Measurements from ENCODE around the gene ETV5. TPM values are rescaled to one million over a fixed set of nuclear protein-coding genes. Genes with fewer than 3 reads are reported as not detected.

Gene ETV5
- 0.49 and 0.89 TPM in 2 replicates for total RNA-seq

DNA sequence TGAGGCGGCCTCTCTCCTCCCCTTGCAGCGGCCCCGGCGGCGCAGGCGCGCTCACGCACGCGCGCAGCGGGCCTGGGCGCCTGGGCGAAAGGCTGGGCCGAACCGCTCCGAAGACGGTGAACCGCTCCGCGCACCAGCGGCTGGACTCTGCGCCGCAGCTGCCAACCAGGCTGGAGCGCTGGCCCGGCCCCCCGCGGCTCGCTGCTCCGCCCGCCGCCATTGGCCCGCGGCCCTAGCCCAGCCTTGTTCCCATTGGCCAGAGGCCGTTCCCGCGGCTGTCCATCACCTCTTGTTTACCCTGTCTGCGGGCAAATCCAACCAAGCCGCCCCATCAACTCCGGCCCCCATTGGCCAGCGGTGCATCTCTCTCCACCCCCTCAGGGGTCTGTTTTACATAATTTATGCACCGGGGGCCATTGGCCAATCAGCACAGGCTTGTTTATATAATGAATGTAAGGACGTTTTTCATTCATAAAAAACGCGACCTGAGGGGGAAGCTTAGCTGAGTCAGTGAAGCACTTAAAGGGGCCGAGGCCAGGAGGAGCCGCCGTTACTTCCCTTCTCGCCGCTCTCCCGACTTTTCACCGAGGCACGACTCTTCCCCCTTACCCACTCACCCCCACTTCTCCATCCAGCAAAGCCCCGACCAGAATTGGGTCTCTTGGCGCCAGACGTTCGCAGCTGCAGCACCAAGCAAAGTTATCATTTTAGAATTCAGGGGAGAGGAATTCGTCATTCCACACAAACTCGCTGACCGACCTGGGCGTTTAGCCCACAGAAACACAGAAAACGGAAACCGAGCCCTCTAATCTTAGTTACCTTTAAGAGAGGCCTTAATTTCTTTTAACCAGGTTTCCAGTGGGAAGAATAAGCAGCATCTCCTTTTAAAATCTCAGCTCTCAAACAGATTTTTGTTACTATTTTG lies at the start of gene ETV5:
Gene ETV5 (minus strand): TSS at position 149 of the 925 bp plus-strand sequence. CDS start 3,221 bp downstream, outside the sequence.
- TF ChIP-seq, protein P1, sequence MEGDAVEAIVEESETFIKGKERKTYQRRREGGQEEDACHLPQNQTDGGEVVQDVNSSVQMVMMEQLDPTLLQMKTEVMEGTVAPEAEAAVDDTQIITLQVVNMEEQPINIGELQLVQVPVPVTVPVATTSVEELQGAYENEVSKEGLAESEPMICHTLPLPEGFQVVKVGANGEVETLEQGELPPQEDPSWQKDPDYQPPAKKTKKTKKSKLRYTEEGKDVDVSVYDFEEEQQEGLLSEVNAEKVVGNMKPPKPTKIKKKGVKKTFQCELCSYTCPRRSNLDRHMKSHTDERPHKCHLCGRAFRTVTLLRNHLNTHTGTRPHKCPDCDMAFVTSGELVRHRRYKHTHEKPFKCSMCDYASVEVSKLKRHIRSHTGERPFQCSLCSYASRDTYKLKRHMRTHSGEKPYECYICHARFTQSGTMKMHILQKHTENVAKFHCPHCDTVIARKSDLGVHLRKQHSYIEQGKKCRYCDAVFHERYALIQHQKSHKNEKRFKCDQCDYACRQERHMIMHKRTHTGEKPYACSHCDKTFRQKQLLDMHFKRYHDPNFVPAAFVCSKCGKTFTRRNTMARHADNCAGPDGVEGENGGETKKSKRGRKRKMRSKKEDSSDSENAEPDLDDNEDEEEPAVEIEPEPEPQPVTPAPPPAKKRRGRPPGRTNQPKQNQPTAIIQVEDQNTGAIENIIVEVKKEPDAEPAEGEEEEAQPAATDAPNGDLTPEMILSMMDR (IDR thresholded peaks at IDR 0.05), result no peak
- Mint-ChIP-seq H3K4me3 (peak within 1 kb of the TSS; percentile 95), H3K27ac (peak within 1 kb of the TSS; percentile 80), H3K36me3 (ENCODE audit: low read depth) (no peaks in the 10 kb centered on the region), H3K27me3 (peaks cover 42% of the 10 kb centered on the region), H3K9me3 (no peaks in the 10 kb centered on the region), H3K4me1 (peaks cover 35% of the 10 kb centered on the region)
- ChIA-PET CTCF (interaction anchor here (0.9 to 1.3 kb wide), 3 partner anchors 43 to 431 kb away, joined by 3 to 6 read pairs (median 3); no protein-coding TSS in a partner anchor), POLR2A (interaction anchor here (1.4 to 3.4 kb wide), 6 partner anchors 43 to 674 kb away, joined by 5 to 22 read pairs (median 8); partner anchors contain the start of genes DNAJB11, EIF4A2 and TRA2B)
- ATAC-seq (ENCODE audit: low read depth) (peak; percentile 95), DNase-seq (peak; percentile 85)
- intact Hi-C loops (cut with micrococcal nuclease), result loop anchor here (1.0 to 5.0 kb wide), 10 partner anchors 44 to 718 kb away; partner anchors contain the start of genes EIF4A2, TBCCD1, TMEM41A and TRA2B

DNA sequence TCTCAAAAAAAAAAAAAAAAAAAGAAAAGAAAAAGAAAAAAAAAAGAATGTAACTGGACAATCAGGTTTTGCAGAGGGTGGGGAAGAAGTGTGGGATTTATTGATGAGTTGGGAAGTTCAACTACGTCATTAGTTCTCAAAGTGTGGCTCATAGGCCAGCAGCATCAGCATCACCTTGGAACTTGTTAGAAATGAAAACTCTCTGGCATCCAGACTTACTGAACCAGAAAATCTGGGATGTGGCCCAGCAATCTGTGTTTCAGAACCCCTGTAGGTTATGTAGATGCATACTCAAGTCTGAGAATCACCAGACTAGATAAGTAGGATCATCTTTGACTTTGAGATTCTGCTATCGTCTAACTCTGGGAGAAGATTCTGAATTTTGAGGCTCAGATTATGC lies 45.8 kb upstream of the ETV5 start:
- peaks cover 30% of the 10 kb centered on the region for H3K4me1 Mint-ChIP-seq
- H3K27ac Mint-ChIP-seq, result no peak overlapping the region
- no peaks in the 10 kb centered on the region for H3K27me3 Mint-ChIP-seq
- ATAC-seq (ENCODE audit: low read depth) (no peak), DNase-seq (no peak)
- H3K9me3 Mint-ChIP-seq, result no peaks in the 10 kb centered on the region
- no peak overlapping the region for H3K4me3 Mint-ChIP-seq
- CTCF ChIA-PET, result no interaction called here
- H3K36me3 Mint-ChIP-seq (ENCODE audit: low read depth), result no peaks in the 10 kb centered on the region
- TF ChIP-seq, protein P1 (IDR thresholded peaks at IDR 0.05), result no peak
- intact Hi-C loops (cut with micrococcal nuclease), result loop anchor here (5.0 kb wide), 1 partner anchor 217 kb away; the partner anchor contains the start of gene TRA2B
- POLR2A ChIA-PET, result no interaction called here

DNA sequence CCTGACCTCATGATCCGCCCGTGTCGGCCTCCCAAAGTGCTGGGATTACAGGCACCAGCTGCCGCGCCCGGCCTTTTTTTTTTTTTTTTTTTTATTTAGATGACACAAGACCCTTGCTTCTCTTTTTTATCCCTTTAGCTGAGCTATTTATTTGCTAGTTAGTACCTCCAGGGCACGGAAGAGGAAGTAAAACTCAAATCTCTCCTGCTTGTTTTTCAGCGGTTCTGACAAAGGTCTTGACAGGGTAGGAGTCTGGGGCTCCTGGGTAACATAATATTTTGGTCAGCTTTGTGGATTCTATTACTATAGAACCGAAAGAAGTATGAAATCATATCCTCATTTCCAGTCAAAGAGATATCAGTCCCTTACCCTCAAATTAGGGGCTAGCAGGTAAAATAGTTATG lies 44.0 kb upstream of the ETV5 start:
- intact Hi-C loops (cut with micrococcal nuclease), result loop anchor here (1.0 to 5.0 kb wide), 5 partner anchors 31 to 381 kb away; partner anchors contain the start of genes ETV5 and TRA2B
- peak overlapping the region; percentile 87 for H3K27ac Mint-ChIP-seq

DNA sequence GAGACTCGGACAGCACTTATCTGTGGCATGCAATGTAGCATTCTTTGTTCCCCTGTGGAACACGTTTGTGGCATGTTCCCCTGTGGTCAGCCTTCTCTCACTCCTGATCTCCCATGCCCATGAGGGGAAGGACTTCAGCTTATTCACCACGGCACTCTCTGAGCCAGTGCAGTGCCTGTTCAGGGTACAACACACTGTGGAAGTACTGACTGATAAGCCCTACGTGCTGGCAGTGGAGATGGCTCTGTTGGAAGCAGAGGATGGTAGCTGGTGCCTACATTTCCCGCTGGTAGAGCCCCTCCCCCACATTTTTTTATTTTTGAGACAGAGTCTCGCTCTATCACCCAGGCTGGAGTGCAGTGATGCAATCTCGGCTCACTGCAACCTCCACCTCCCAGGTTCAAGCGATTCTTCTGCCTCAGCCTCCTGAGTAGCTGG lies 43.5 kb upstream of the ETV5 start:
- H3K9me3 Mint-ChIP-seq, result no peaks in the 10 kb centered on the region
- DNase-seq (peak; percentile 24), ATAC-seq (ENCODE audit: low read depth) (peak; percentile 25)
- peaks cover 30% of the 10 kb centered on the region for H3K4me1 Mint-ChIP-seq
- H3K27ac Mint-ChIP-seq, result peak overlapping the region; percentile 87
- no peaks in the 10 kb centered on the region for H3K36me3 Mint-ChIP-seq (ENCODE audit: low read depth)
- intact Hi-C loops (cut with micrococcal nuclease), result loop anchor here (2.0 to 5.0 kb wide), 2 partner anchors 102 to 215 kb away; partner anchors contain the start of gene TRA2B
- no peaks in the 10 kb centered on the region for H3K27me3 Mint-ChIP-seq
- POLR2A ChIA-PET, result interaction anchor here (0.7 to 1.9 kb wide), 6 partner anchors 33 to 631 kb away, joined by 3 to 15 read pairs (median 6); partner anchors contain the start of genes DNAJB11, EIF4A2 and ETV5
- TF ChIP-seq, protein P1 (IDR thresholded peaks at IDR 0.05), result no peak
- CTCF ChIA-PET, result interaction anchor here (1.0 to 1.2 kb wide), 2 partner anchors 43 to 382 kb away, joined by 3 read pairs; no protein-coding TSS in a partner anchor
- H3K4me3 Mint-ChIP-seq, result peak overlapping the region; percentile 67

More for the DNA sequence above, 44.0 kb upstream of the ETV5 start:
- H3K27me3 Mint-ChIP-seq, result no peaks in the 10 kb centered on the region
- TF ChIP-seq, protein P1 (IDR thresholded peaks at IDR 0.05), result no peak
- DNase-seq (no peak), ATAC-seq (ENCODE audit: low read depth) (peak; percentile 92)
- no peaks in the 10 kb centered on the region for H3K9me3 Mint-ChIP-seq
- H3K4me1 Mint-ChIP-seq, result peaks cover 30% of the 10 kb centered on the region
- H3K4me3 Mint-ChIP-seq, result peak overlapping the region; percentile 67
- CTCF ChIA-PET, result interaction anchor here (1.0 to 1.2 kb wide), 2 partner anchors 43 to 381 kb away, joined by 3 read pairs; no protein-coding TSS in a partner anchor
- POLR2A ChIA-PET, result interaction anchor here (0.7 to 1.9 kb wide), 6 partner anchors 32 to 631 kb away, joined by 3 to 15 read pairs (median 6); partner anchors contain the start of genes DNAJB11, EIF4A2 and ETV5
- no peaks in the 10 kb centered on the region for H3K36me3 Mint-ChIP-seq (ENCODE audit: low read depth)
